B cell (primary cell): Measurements from ENCODE around the gene HGS. TPM values are rescaled to one million over a fixed set of nuclear protein-coding genes. Genes with fewer than 3 reads are reported as not detected.

Experiments
- ATAC-seq: fragments of 200-7000 bp; cut with Tn5 transposase; one replicate; pipeline ENCODE4 v1.10.0; 2021; ENCODE audit warnings: low read depth, mild to moderate bottlenecking, moderate number of reproducible peaks, moderate library complexity
- CTCF ChIA-PET: fragments of 350-600 bp; sonication (Branson Sonifier 250); formaldehyde crosslinking; loops from one replicate; lab custom pipeline; 2021; ENCODE audit warnings: antibody characterized with exemption, inconsistent platforms; lab: Charles Lee
- POLR2A ChIA-PET: fragments of 350-600 bp; sonication (Branson Sonifier 250); formaldehyde crosslinking; loops from one replicate; lab custom pipeline; 2021; ENCODE audit warnings: antibody characterized with exemption; lab: Charles Lee
- DNase-seq: peaks from one replicate; pipeline ENCODE4 v3.0.0; 2013
- H2AFZ ChIP-seq: 2 replicates; pipeline ENCODE4 v1.6.1; 2012; ENCODE audit warnings: mild to moderate bottlenecking, low read depth, low read length; ENCODE audit not compliant: insufficient read depth, poor library complexity, severe bottlenecking
- H3K27ac ChIP-seq, 2 donors: 1 replicate in 1 of 2; 2 replicates in 1 of 2; pipeline ENCODE4 v1.5.1; 2012 to 2013; ENCODE audit warnings: low read length in 2 of 2, mild to moderate bottlenecking in 2 of 2, moderate library complexity in 1 of 2
- H3K27me3 ChIP-seq, 4 experiments: fragments of 200-600 bp in 1 of 4; sonication (generic) in 1 of 4; replicated peaks in 1 of 4; 1 replicate in 2 of 4; 2 replicates in 2 of 4; pipeline versions ENCODE4 v1.6.1 to v1.7.0; 2013 to 2016; ENCODE audit warnings: low read length in 3 of 4, mild to moderate bottlenecking in 2 of 4, mixed read lengths in 1 of 4, moderate library complexity in 1 of 4; ENCODE audit not compliant: insufficient read depth in 4 of 4, control insufficient read depth in 3 of 4; ENCODE audit errors: control extremely low read depth in 1 of 4
- H3K36me3 ChIP-seq, 2 experiments: replicated peaks in 1 of 2; 1 replicate in 1 of 2; 2 replicates in 1 of 2; pipeline versions ENCODE4 v1.6.1 to v1.7.1; 2013; ENCODE audit warnings: low read length in 1 of 2; ENCODE audit not compliant: insufficient read depth in 2 of 2, control insufficient read depth in 1 of 2; ENCODE audit errors: control extremely low read depth in 1 of 2, extremely low read depth in 1 of 2
- H3K4me1 ChIP-seq, 2 donors: fragments of 200-600 bp in 1 of 2; sonication (generic) in 1 of 2; 1 replicate in 1 of 2; 2 replicates in 1 of 2; pipeline versions ENCODE4 v1.5.1 to v1.6.1; 2013 to 2017; ENCODE audit warnings: low read length in 2 of 2; ENCODE audit not compliant: control insufficient read depth in 2 of 2, insufficient read depth in 2 of 2
- H3K4me2 ChIP-seq: replicated peaks from 2 replicates; pipeline ENCODE3; 2012; ENCODE audit warnings: mild to moderate bottlenecking, low read depth, low read length; ENCODE audit not compliant: poor library complexity, severe bottlenecking
- H3K4me3 ChIP-seq, 5 experiments: fragments of 200-600 bp in 1 of 5; sonication (generic) in 1 of 5; 1 replicate in 3 of 5; 2 replicates in 2 of 5; pipeline versions ENCODE4 v1.5.1 to v1.7.0; 2011 to 2016; ENCODE audit warnings: low read length in 4 of 5, mild to moderate bottlenecking in 4 of 5, low read depth in 2 of 5, control low read depth in 1 of 5, moderate library complexity in 1 of 5; ENCODE audit not compliant: insufficient read depth in 1 of 5; ENCODE audit errors: control extremely low read depth in 1 of 5, extremely low read depth in 1 of 5
- H3K79me2 ChIP-seq: fragments of 200-600 bp; sonication (generic); one replicate; pipeline ENCODE4 v1.6.0; 2016; ENCODE audit warnings: low read length; ENCODE audit not compliant: control insufficient read depth, insufficient read depth
- H3K9ac ChIP-seq: fragments of 200-600 bp; sonication (generic); 2 replicates; pipeline ENCODE4 v1.6.1; 2017; ENCODE audit warnings: mild to moderate bottlenecking, low read length, moderate library complexity
- H3K9me3 ChIP-seq, 3 donors: one replicate each; pipeline versions ENCODE4 v1.6.1 to v1.7.1; 2013; ENCODE audit warnings: low read length in 2 of 3; ENCODE audit not compliant: control insufficient read depth in 2 of 3, insufficient read depth in 1 of 3; ENCODE audit errors: control extremely low read depth in 1 of 3
- H4K20me1 ChIP-seq: 2 replicates; pipeline ENCODE4 v1.6.0; 2012; ENCODE audit warnings: mild to moderate bottlenecking, low read length; ENCODE audit not compliant: insufficient read depth, control insufficient read depth, poor library complexity, severe bottlenecking
- H3K27ac Mint-ChIP-seq: one replicate; pipeline ENCODE4 v1.8.0; 2021; ENCODE audit warnings: mixed read lengths
- H3K27me3 Mint-ChIP-seq: one replicate; pipeline ENCODE4 v1.8.0; 2021; ENCODE audit warnings: mixed read lengths
- H3K4me1 Mint-ChIP-seq: one replicate; pipeline ENCODE4 v1.8.0; 2021; ENCODE audit warnings: mixed read lengths
- H3K4me3 Mint-ChIP-seq: one replicate; pipeline ENCODE4 v1.8.0; 2021; ENCODE audit warnings: mixed read lengths
- H3K9me3 Mint-ChIP-seq: one replicate; pipeline ENCODE4 v1.8.0; 2022; ENCODE audit warnings: mixed read lengths; ENCODE audit not compliant: insufficient read depth
- EZH2 ChIP-seq: IDR thresholded peaks from 2 replicates; pipeline ENCODE4 v1.6.1; 2012; ENCODE audit warnings: borderline replicate concordance, low read depth, mild to moderate bottlenecking, moderate library complexity, low read length; ENCODE audit not compliant: insufficient read depth, poor library complexity, severe bottlenecking
- WGBS: methylation state at CpG from one replicate; pipeline ENCODE4 v1.1.5; 2013; ENCODE audit warnings: missing lambda C conversion rate; ENCODE audit not compliant: insufficient coverage; 5-methylcytosine and 5-hydroxymethylcytosine counted together
- intact Hi-C: fragments of 100-400 bp; cut with micrococcal nuclease; formaldehyde crosslinking; loops from one replicate; pipeline ENCODE4 v1.10.0; 2022
- polyA plus RNA-seq: library from polyadenylated mRNA; depleted of rRNA; stranded (reverse); fragments of >200 nt; gene quantifications from 2 replicates; pipeline ENCODE4 v1.2.3, GENCODE V29; 2012
- total RNA-seq, 2 donors: library from RNA; stranded (reverse); fragments of 120-200 nt in 1 of 2; gene quantifications; 1 replicate in 1 of 2; 2 replicates in 1 of 2; pipeline versions ENCODE4 v1.2.3 to v1.2.4, GENCODE V29; 2013 to 2022
- TF ChIP-seq, protein P1 (sequence below): fragments of 200-600 bp; IDR thresholded peaks from one replicate; pipeline ENCODE4 v1.8.0; 2022; ENCODE audit warnings: antibody characterized with exemption, mild to moderate bottlenecking

Gene HGS
- total and polyA plus RNA-seq, 2 donors (not counting 1 experiment from before 2014, with no cell fraction given), result 184 to 220 TPM

DNA sequence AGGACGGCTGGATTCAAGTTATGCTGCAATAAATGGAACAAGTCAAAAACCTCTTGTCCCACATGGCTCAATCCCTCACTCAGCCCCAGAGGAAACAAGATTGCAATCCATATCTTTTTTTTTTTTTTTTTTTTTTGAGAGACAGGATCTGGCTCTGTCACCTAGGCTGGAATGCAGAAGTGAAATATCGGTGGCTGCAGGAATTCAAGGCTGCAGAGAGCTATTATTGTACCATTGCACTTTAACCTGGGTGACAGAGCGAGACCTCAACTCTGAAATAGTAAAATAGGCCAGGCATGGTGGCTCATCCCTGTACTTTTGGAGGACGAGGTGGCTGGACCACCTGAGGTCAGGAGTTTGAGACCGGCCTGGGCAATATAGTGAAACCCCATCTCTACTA lies 24.8 kb upstream of the HGS start:
- TF ChIP-seq EZH2, result no peak
- TF ChIP-seq, protein P1, sequence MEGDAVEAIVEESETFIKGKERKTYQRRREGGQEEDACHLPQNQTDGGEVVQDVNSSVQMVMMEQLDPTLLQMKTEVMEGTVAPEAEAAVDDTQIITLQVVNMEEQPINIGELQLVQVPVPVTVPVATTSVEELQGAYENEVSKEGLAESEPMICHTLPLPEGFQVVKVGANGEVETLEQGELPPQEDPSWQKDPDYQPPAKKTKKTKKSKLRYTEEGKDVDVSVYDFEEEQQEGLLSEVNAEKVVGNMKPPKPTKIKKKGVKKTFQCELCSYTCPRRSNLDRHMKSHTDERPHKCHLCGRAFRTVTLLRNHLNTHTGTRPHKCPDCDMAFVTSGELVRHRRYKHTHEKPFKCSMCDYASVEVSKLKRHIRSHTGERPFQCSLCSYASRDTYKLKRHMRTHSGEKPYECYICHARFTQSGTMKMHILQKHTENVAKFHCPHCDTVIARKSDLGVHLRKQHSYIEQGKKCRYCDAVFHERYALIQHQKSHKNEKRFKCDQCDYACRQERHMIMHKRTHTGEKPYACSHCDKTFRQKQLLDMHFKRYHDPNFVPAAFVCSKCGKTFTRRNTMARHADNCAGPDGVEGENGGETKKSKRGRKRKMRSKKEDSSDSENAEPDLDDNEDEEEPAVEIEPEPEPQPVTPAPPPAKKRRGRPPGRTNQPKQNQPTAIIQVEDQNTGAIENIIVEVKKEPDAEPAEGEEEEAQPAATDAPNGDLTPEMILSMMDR, result no peak
- Histone ChIP-seq H3K4me3 (no peak overlapping the region), H3K36me3 (no peaks in the 10 kb centered on the region), H3K4me1 (peaks cover under 1 to 2% of the 10 kb centered on the region in 2 donors), H2AFZ (no peak overlapping the region), H3K9ac (no peak overlapping the region), H4K20me1 (no peaks in the 10 kb centered on the region), H3K27ac (no peak overlapping the region), H3K4me2 (no peak overlapping the region), H3K79me2 (no peaks in the 10 kb centered on the region), H3K27me3 (peaks cover 0 to 6% (median 0%) of the 10 kb centered on the region in 4 experiments), H3K9me3 (no peaks in the 10 kb centered on the region)
- Mint-ChIP-seq H3K27me3 (no peaks in the 10 kb centered on the region), H3K4me3 (no peak overlapping the region), H3K27ac (no peak overlapping the region), H3K9me3 (no peaks in the 10 kb centered on the region), H3K4me1 (no peaks in the 10 kb centered on the region)
- ChIA-PET POLR2A (no interaction called here), CTCF (interaction anchor here (0.7 kb wide), 1 partner anchor 1581 kb away, joined by 4 read pairs; no protein-coding TSS in a partner anchor)
- WGBS, result 65% methylated on average over 3 of the region's 5 CpGs
- intact Hi-C loops, result no loop called here
- ATAC-seq (no peak), DNase-seq (no peak)

DNA sequence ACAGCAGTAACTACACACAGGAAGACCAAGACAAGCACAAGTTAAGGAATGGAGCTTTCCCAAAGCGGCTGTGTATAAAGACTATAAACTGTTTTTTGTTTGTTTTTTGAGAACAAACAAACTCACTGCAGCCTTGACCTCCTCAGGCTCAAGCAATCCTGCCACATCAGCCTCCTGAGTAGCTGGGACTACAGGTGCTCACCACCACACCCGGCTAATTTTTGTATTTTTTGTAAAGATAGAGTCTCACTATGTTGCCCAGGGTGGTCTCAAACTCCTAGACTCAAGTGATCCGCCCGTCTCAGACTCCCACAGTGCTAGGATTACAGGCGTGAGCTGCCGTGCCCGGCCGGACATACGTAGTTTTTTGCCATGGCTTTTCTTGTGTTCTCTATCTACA lies 23.4 kb upstream of the HGS start:
- peaks cover 8% of the 10 kb centered on the region for H3K79me2 ChIP-seq
- POLR2A ChIA-PET, result no interaction called here
- no peak overlapping the region for H2AFZ ChIP-seq
- peaks cover 0 to 2% (median 0%) of the 10 kb centered on the region in 4 experiments for H3K27me3 ChIP-seq
- DNase-seq (no peak), ATAC-seq (no peak)
- H3K9ac ChIP-seq, result no peak overlapping the region
- H3K36me3 ChIP-seq, result no peaks in the 10 kb centered on the region
- no peak overlapping the region for H3K4me2 ChIP-seq
- Mint-ChIP-seq H3K4me3 (no peak overlapping the region), H3K27ac (no peak overlapping the region), H3K4me1 (peaks cover under 1% of the 10 kb centered on the region), H3K27me3 (no peaks in the 10 kb centered on the region), H3K9me3 (no peaks in the 10 kb centered on the region)
- TF ChIP-seq EZH2, result no peak
- TF ChIP-seq, protein P1, result no peak
- no peak overlapping the region for H3K27ac ChIP-seq
- H3K9me3 ChIP-seq, result no peaks in the 10 kb centered on the region
- no peak overlapping the region for H3K4me3 ChIP-seq
- CTCF ChIA-PET, result interaction anchor here (0.6 kb wide), 1 partner anchor 14 kb away, joined by 3 read pairs; no protein-coding TSS in a partner anchor
- WGBS, result 100% methylated on average over 8 of the region's 9 CpGs
- intact Hi-C loops, result no loop called here
- H4K20me1 ChIP-seq, result no peaks in the 10 kb centered on the region
- H3K4me1 ChIP-seq, result peaks cover 5 to 6% of the 10 kb centered on the region in 2 donors
